NB4 (cell line): ENCODE data around the gene TMEM127.
"Not testable (repeated sequence)": the region's sequence is repeated elsewhere in the genome, so short reads cannot be mapped to it uniquely, and the experiment has no call there.

ENCODE experiments used
- MYC ChIP-seq: IDR thresholded peaks from 2 replicates; pipeline ENCODE4 v1.6.1; 2011; ENCODE audit warnings: low read depth, low read length
- POLR2A ChIP-seq: IDR thresholded peaks from 2 replicates; pipeline ENCODE4 v1.6.1; 2011; ENCODE audit warnings: mild to moderate bottlenecking; ENCODE audit not compliant: insufficient read length; ENCODE audit errors: extremely low read depth
- TF ChIP-seq, protein P1 (sequence below): IDR thresholded peaks from one replicate; pipeline ENCODE4 v1.5.1; 2012; ENCODE audit warnings: low read depth, low read length
- TF ChIP-seq, protein P2 (sequence below): IDR thresholded peaks from 2 replicates; pipeline ENCODE4 v1.6.1; 2011; ENCODE audit warnings: low read depth, low read length

DNA sequence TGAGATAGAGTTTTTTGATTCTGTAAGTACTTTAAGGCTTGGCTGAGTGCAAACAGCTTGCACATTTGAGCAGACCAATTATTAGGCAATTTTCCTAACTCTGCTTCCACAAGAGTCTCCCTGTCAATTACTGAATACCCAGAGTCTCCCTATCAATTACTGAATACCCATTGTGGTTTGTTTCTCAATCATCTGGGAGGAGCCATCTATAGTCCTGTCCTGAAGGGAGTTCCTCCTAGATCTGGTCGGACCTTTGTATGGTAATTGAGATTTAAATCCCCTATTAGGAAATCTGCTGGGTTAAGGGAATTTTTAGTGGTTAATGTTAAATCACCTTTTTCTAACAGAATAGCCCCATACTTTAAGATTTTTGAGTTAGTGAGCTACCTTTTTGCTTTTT is 44.7 kb downstream of the TMEM127 start:
- TF ChIP-seq, protein P1, sequence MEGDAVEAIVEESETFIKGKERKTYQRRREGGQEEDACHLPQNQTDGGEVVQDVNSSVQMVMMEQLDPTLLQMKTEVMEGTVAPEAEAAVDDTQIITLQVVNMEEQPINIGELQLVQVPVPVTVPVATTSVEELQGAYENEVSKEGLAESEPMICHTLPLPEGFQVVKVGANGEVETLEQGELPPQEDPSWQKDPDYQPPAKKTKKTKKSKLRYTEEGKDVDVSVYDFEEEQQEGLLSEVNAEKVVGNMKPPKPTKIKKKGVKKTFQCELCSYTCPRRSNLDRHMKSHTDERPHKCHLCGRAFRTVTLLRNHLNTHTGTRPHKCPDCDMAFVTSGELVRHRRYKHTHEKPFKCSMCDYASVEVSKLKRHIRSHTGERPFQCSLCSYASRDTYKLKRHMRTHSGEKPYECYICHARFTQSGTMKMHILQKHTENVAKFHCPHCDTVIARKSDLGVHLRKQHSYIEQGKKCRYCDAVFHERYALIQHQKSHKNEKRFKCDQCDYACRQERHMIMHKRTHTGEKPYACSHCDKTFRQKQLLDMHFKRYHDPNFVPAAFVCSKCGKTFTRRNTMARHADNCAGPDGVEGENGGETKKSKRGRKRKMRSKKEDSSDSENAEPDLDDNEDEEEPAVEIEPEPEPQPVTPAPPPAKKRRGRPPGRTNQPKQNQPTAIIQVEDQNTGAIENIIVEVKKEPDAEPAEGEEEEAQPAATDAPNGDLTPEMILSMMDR: not testable (repeated sequence)
- TF ChIP-seq POLR2A, MYC: not testable (repeated sequence)
- TF ChIP-seq, protein P2, sequence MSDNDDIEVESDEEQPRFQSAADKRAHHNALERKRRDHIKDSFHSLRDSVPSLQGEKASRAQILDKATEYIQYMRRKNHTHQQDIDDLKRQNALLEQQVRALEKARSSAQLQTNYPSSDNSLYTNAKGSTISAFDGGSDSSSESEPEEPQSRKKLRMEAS: not testable (repeated sequence)
